GM12801 (cell line): ENCODE data around the gene LIN7C.

ENCODE experiments used
- TF ChIP-seq, protein P1 (sequence below): IDR thresholded peaks from one replicate; pipeline ENCODE4 v1.5.1; 2011; ENCODE audit warnings: control low read depth; ENCODE audit not compliant: insufficient read length; ENCODE audit errors: extremely low read depth

The LIN7C gene, protein sequence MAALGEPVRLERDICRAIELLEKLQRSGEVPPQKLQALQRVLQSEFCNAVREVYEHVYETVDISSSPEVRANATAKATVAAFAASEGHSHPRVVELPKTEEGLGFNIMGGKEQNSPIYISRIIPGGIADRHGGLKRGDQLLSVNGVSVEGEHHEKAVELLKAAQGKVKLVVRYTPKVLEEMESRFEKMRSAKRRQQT

DNA sequence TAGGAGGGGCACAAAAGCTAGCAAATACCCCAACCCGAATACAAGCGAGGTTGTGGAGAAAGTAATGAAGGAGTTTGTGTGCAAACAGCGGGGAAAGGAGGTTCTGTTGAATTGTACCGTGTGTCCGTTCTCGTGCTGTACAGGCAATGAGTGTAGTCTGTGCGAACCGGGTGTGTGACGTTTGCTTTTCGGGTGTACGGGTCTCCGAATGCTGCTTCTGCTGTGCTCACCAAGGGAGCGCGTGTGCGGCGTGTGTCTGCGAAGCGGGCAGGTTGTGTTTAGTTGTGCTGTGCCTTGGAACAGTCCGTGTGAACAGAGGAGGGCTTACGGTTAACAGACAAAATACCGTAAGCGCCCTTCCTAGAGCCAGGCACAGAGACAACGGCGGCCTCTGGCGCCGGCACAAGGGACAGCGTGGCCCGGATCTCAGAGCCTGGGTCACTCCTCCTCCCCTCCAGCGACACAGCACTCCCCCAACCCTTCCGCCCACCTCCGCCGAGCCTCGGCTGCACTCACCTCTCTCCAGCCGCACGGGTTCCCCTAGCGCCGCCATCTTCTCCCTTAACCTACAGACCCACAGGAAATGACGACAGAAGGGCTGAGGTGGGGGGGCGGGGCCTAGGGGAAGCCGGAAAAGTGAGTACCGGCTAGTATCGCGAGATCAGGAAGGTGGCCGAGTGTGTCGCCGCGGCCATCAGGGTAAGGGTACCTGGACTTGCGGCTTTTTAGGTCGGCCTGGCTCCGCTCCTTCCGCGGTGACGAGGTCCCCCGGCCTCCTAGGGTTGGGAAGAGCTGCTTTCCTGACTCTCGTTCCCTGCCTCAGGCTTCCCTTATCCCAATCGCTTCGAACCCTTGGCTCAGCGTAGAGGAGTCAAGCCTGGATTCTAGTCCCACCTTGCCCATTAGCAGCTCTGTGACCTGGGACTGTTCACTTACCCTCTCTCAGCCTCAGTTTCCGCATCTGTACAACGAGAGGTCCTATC, at the start of gene LIN7C:
Gene LIN7C, minus strand, starts transcription at position 570 of the 983 bp plus-strand sequence. Its CDS starts 17 bp downstream, at position 553.
- TF ChIP-seq, protein P1, sequence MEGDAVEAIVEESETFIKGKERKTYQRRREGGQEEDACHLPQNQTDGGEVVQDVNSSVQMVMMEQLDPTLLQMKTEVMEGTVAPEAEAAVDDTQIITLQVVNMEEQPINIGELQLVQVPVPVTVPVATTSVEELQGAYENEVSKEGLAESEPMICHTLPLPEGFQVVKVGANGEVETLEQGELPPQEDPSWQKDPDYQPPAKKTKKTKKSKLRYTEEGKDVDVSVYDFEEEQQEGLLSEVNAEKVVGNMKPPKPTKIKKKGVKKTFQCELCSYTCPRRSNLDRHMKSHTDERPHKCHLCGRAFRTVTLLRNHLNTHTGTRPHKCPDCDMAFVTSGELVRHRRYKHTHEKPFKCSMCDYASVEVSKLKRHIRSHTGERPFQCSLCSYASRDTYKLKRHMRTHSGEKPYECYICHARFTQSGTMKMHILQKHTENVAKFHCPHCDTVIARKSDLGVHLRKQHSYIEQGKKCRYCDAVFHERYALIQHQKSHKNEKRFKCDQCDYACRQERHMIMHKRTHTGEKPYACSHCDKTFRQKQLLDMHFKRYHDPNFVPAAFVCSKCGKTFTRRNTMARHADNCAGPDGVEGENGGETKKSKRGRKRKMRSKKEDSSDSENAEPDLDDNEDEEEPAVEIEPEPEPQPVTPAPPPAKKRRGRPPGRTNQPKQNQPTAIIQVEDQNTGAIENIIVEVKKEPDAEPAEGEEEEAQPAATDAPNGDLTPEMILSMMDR: no peak

DNA sequence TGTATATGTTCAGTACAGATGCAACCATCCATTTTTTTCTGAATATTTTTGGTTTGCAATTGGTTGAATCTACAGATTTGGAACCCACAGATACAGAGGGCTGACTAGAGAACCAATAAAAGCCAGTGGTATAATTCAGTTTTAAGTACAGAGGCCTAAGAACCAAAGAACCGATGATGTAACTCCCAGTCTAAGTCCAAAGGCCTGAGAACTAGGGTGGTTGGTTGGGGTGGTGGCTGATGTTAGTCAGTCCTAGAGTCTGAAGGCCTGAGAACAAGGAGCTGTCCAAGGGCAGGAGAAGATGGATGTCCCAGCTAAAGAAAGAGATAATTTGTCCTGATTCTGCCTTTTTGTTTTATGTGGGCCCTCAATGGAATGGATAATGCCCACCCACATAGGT, 48.7 kb upstream of the LIN7C start:
- TF ChIP-seq, protein P1: no peak

DNA sequence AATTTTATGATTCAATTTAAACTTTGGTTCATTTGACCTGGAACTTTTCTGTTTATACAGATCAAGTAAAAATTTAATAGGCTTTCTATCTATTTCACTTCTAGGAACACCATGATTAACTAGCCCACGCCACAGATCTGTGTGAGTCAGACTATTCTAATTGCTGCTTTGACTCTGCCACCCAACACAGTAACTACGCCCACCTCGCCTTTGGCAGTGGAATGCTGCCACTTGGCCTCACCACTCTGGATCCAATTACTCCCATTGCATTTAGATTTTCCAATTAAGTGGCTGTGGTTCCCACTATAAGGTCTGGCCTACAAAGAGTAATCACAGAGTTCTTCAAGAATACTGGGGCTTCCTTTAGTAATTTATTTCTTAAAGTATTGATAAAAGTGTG, 46.6 kb upstream of the LIN7C start:
- TF ChIP-seq, protein P1: no peak

DNA sequence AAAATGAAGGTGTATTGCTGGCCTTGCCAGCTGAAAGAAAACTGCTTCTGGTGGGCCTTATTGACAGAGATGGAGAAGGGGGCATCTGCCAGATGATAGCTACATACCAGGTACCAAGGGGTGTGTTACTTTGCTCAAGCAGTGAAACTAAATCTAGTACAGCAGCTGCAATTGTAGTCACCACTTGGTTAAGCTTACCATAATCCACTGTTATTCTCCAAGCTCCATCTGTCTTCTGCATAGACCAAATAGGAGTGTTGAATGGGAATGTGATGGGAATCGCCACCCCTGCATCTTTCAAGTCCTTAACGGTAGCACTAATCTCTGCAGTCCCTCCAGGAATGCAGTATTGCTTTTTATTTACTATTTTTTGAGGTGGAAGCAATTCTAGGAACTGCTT, 45.8 kb upstream of the LIN7C start:
- TF ChIP-seq, protein P1: no peak

DNA sequence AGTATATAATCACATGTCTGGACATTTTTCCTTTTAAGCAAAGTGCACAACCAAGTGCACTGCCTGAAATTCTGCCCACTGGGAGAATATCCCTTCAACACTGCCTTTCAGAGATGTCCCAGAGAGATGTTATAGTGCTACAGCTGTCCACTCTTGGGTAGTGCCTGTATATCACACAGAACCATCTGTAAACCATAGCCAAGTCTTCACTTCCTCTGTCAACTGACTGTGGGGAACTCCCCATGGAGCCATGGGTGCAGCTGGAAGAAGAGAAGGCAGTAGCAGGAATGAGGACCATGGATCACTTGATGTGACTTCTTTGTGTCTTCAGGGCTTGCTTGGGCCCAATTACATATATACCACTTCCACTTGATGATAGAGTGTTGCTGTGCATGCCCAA, 44.6 kb upstream of the LIN7C start:
- TF ChIP-seq, protein P1: no peak

DNA sequence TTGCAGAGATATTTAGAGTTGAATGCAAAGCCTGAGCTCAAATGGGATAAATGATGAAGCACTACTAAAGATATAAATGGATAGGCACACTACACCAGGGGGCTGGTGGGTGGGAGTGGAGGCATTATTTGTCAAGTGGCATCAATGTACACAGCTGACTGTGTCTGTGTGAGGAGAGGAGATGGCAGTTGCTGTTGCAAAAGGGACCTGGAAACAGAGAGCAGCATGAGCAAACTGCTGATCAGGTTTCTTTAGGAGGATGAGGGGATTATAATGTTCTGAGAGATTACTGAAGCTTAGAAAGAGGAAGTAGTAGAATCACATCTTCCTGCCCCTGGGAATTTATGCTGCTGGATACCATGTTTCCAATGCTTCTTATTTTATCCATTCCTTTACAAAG, 39.4 kb upstream of the LIN7C start:
- TF ChIP-seq, protein P1: no peak

DNA sequence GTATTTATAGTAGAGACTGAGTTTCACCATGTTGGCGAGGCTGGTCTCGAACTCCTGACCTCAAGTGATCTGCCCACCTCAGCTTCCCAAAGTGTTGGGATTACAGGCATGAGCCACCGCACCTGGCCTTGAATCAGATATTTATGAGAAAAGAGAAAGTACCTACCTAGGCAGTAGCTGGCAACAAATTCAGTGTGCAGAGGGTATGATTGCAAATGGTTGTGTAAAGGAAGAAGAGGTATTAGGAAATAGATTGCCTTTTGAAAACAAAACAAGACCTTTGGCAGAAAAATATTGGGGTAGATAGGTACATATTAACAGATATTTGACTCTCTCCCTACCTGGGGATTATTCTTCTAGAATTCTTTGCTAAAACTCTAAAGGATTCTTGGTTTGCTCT, 38.5 kb upstream of the LIN7C start:
- TF ChIP-seq, protein P1: no peak
